Measurements from ENCODE around the gene LGALS1. TPM values are rescaled to one million over a fixed set of nuclear protein-coding genes. Genes with fewer than 3 reads are reported as not detected.

Gene LGALS1
- total and polyA plus RNA-seq, 8 donors = 15.9 to 249 (median 87.5) TPM

DNA sequence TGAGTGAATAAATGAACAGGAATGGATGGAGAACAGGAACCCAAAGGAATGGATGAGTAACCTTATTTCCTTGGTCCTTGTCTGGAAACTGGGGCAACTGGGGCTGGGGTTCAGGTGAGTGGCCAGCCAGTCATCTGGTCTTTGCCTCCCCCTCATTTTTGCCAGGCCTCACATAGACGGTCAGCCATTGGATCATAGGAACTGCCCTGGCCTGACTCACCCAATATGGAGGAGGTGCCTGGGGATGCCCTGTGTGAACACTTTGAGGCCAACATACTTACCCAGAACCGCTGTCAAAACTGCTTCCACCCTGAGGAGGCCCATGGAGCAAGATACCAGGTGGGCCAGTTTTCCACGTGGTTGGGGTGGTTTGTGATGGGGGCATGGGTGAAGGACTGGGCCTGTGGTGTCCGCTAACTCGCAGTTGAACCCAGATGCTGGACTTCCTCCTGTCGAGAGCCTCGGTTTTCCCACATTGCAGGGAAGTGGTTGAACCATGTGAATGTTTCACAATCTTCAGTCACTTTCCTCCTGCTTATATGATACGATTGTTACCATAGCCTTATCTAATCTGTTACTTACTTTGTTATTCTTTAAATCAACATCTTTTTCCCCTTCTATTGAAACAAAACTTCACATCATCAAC lies 25.8 kb downstream of the LGALS1 start:
- H3K36me3 ChIP-seq = no peaks in the 10 kb centered on the region
- H3K4me3 ChIP-seq = no peak overlapping the region
- intact Hi-C loops (cut with DNase I) = no loop called here
- no peak overlapping the region for H3K27ac ChIP-seq
- FAIRE-seq (no peak), ATAC-seq (no peak), DNase-seq (no peak)
- WGBS, 2 donors = 72 to 75% methylated on average over 8 of the region's 8 CpGs
- no peaks in the 10 kb centered on the region for H3K9me3 ChIP-seq
- peaks cover 0 to 4% (median 0%) of the 10 kb centered on the region in 3 donors for H3K4me1 ChIP-seq
- H3K27me3 ChIP-seq = no peaks in the 10 kb centered on the region
- TF ChIP-seq, protein P1, sequence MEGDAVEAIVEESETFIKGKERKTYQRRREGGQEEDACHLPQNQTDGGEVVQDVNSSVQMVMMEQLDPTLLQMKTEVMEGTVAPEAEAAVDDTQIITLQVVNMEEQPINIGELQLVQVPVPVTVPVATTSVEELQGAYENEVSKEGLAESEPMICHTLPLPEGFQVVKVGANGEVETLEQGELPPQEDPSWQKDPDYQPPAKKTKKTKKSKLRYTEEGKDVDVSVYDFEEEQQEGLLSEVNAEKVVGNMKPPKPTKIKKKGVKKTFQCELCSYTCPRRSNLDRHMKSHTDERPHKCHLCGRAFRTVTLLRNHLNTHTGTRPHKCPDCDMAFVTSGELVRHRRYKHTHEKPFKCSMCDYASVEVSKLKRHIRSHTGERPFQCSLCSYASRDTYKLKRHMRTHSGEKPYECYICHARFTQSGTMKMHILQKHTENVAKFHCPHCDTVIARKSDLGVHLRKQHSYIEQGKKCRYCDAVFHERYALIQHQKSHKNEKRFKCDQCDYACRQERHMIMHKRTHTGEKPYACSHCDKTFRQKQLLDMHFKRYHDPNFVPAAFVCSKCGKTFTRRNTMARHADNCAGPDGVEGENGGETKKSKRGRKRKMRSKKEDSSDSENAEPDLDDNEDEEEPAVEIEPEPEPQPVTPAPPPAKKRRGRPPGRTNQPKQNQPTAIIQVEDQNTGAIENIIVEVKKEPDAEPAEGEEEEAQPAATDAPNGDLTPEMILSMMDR (IDR thresholded peaks at IDR 0.05) = no peak

DNA sequence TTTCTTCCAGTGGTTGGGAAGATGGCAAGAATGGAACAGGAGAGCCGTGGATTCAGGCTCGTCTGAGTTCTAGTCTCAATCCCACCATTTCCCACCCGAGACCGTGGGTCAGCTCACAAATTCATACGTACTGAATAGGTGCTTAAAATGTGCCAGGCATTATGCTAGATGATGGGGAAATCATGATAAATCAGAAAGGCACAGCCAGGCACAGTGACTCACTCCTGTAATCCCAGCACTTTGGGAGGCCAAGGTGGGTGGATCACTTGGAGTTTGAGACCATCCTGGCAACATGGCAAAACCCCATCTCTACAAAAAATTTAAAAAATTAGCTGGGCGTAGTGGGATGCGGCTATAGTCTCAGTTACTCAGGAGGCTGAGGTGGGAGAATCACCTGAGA lies 28.5 kb downstream of the LGALS1 start:
- Histone ChIP-seq H3K9me3 (no peaks in the 10 kb centered on the region), H3K4me1 (no peaks in the 10 kb centered on the region), H3K27ac (no peak overlapping the region), H3K36me3 (no peaks in the 10 kb centered on the region), H3K4me3 (no peak overlapping the region), H3K27me3 (no peaks in the 10 kb centered on the region)
- DNase-seq (no peak), ATAC-seq (no peak), FAIRE-seq (no peak)
- TF ChIP-seq, protein P1 (IDR thresholded peaks at IDR 0.05) = no peak
- WGBS, 2 donors = 79 to 81% methylated on average over 7 of the region's 7 CpGs
- intact Hi-C loops (cut with DNase I) = no loop called here

DNA sequence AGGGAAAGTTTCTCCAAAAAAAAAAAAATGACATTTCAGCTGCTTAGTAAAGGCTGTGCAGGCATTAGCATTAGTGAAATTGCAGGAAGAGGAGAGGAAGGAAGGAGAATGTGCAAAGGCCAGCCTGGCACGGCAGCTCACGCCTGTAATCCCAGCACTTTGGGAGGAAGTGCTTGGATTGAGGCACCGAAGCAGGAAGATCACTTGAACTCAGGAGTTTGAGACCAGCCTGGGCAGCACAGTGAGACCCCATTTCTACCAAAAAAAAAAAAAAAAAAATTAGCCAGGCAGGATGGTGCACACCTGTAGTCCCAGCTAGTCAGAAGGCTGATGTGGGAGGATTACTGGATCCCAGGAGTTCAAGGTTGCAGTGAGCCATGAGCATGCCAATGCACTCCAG lies 29.2 kb downstream of the LGALS1 start:
- DNase-seq (no peak), FAIRE-seq (no peak), ATAC-seq (no peak)
- TF ChIP-seq, protein P1 (IDR thresholded peaks at IDR 0.05) = no peak
- Histone ChIP-seq H3K36me3 (no peaks in the 10 kb centered on the region), H3K27me3 (no peaks in the 10 kb centered on the region), H3K4me3 (no peak overlapping the region), H3K27ac (no peak overlapping the region), H3K9me3 (no peaks in the 10 kb centered on the region), H3K4me1 (no peaks in the 10 kb centered on the region)
- WGBS, 2 donors = 81 to 85% methylated on average over 3 of the region's 3 CpGs
- intact Hi-C loops (cut with DNase I) = no loop called here

DNA sequence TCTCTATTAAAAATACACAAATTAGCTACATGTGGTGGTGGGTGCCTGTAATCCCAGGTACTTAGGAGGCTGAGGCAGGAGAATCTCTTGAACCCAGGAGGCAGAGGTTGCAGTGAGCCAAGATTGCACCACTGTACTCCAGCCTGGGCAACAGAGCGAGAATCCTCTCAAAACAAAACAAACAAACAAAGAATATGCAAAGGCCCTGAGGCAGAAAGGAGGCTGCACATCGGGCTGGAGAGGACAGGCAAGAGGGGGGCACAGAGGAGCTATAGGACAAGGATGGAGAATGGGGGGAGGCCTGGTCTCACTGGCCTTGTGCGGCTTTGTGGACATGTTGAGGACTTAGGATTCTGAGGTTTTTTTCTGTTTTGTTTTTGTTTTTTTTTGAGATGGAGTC lies 29.8 kb downstream of the LGALS1 start:
- WGBS, 2 donors = 93 to 95% methylated on average over 3 of the region's 3 CpGs
- intact Hi-C loops (cut with DNase I) = no loop called here
- H3K4me1 ChIP-seq = no peaks in the 10 kb centered on the region
- TF ChIP-seq, protein P1 (IDR thresholded peaks at IDR 0.05) = no peak
- H3K27me3 ChIP-seq = no peaks in the 10 kb centered on the region
- H3K4me3 ChIP-seq = no peak overlapping the region
- ATAC-seq (no peak), DNase-seq (no peak), FAIRE-seq (no peak)
- H3K9me3 ChIP-seq = no peaks in the 10 kb centered on the region
- H3K36me3 ChIP-seq = no peaks in the 10 kb centered on the region
- H3K27ac ChIP-seq = no peak overlapping the region

DNA sequence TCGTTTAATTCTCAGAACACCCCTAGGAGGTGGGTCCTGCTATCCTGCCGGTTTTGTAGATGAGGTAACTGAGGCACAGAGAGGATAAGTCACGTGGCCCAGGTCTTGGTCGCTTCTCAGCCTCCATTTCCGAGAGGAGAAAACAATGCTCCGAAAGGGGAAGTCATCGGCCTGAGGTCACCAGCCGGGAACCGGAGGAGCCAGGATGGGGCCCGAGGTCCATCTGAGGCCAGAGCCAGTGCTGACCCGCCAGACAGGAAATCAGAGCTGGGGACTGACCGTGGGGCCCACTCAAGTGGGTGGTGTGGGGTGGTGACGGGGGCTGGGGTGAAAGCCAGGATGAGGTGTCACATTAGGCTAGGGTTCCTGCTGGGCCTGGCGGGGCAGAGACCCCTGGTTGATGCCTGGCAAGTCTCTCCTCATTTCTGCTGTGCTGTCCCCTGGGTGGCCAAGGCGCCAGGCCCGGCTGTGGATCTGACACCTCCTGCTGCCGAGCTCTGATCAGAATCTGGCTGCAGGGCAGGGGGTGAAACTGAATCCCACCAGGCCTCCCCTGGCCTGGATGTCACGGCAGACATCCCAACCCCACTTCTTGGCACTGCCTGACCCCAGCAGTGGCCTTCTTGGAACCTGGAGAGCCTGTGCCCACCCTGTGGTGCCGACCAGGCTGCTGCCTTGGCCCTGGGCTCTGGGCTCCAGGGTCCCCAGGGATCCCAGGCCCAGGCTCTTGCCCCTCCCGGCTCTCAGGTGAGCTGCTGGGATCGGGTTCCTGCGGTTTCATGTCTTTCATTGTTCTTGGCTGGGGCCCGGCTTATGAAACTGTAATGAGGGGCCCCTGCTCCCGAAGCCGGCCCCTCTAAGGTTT lies 33.4 kb downstream of the LGALS1 start:
- H3K9me3 ChIP-seq = no peaks in the 10 kb centered on the region

More for the DNA sequence above, 33.4 kb downstream of the LGALS1 start:
- H3K27ac ChIP-seq = no peak overlapping the region
- H3K36me3 ChIP-seq = no peaks in the 10 kb centered on the region
- H3K4me3 ChIP-seq = no peak overlapping the region
- DNase-seq (no peak), ATAC-seq (peak in 2 of 4 donors; percentile 65 to 66), FAIRE-seq (no peak)
- H3K4me1 ChIP-seq = no peaks in the 10 kb centered on the region
- TF ChIP-seq, protein P1 (IDR thresholded peaks at IDR 0.05) = no peak
- no peaks in the 10 kb centered on the region for H3K27me3 ChIP-seq
- WGBS, 2 donors = 90 to 91% methylated on average over 24 to 25 of the region's 25 CpGs
- intact Hi-C loops (cut with DNase I) = no loop called here

All from pancreas (tissue), 10 donors.